H9 (cell line): ENCODE data around the gene DUT. TPM values are rescaled to one million over a fixed set of nuclear protein-coding genes. Genes with fewer than 3 reads are reported as not detected.

Experiments
- DNase-seq: peaks from one replicate; pipeline ENCODE4 v3.0.0-alpha.2; 2017
- H2AFZ ChIP-seq: one replicate; pipeline ENCODE4 v1.6.1; 2013; ENCODE audit warnings: mild to moderate bottlenecking, low read length, control low read depth, moderate library complexity
- H2AK5ac ChIP-seq: 2 replicates; pipeline ENCODE4 v1.6.1; 2013; ENCODE audit warnings: low read length, control low read depth, mixed read lengths; ENCODE audit not compliant: insufficient read length
- H2BK120ac ChIP-seq: one replicate; pipeline ENCODE4 v1.6.1; 2013; ENCODE audit warnings: low read depth, mild to moderate bottlenecking, low read length, control low read depth, inconsistent platforms; ENCODE audit not compliant: poor library complexity, severe bottlenecking
- H2BK12ac ChIP-seq: 2 replicates; pipeline ENCODE4 v1.6.1; 2013; ENCODE audit warnings: low read length, control low read depth, mixed read lengths, low read depth; ENCODE audit not compliant: insufficient read length
- H2BK15ac ChIP-seq: 2 replicates; pipeline ENCODE4 v1.6.1; 2013; ENCODE audit warnings: low read depth, low read length, control low read depth
- H2BK20ac ChIP-seq: one replicate; pipeline ENCODE4 v1.6.1; 2013; ENCODE audit warnings: low read depth, mild to moderate bottlenecking, low read length, control low read depth, inconsistent platforms; ENCODE audit not compliant: poor library complexity, severe bottlenecking
- H2BK5ac ChIP-seq: 2 replicates; pipeline ENCODE4 v1.6.1; 2013; ENCODE audit warnings: low read length, control low read depth, mixed read lengths; ENCODE audit not compliant: insufficient read length
- H3K14ac ChIP-seq: 2 replicates; pipeline ENCODE4 v1.6.1; 2013; ENCODE audit warnings: low read length, control low read depth; ENCODE audit not compliant: insufficient read depth
- H3K18ac ChIP-seq: 2 replicates; pipeline ENCODE4 v1.6.1; 2013; ENCODE audit warnings: low read depth, mild to moderate bottlenecking, mixed read lengths, low read length, control low read depth; ENCODE audit not compliant: insufficient read length
- H3K23ac ChIP-seq: 2 replicates; pipeline ENCODE4 v1.6.1; 2013; ENCODE audit warnings: low read length, control low read depth, mixed read lengths, low read depth; ENCODE audit not compliant: insufficient read length
- H3K23me2 ChIP-seq: 2 replicates; pipeline ENCODE4 v1.6.1; 2013; ENCODE audit warnings: low read depth, mild to moderate bottlenecking, mixed read lengths, low read length, control low read depth; ENCODE audit not compliant: insufficient read length, poor library complexity, severe bottlenecking
- H3K27ac ChIP-seq: 2 replicates; pipeline ENCODE4 v1.5.1; 2013; ENCODE audit warnings: low read length, control low read depth, mixed read lengths, low read depth; ENCODE audit not compliant: insufficient read length
- H3K27me3 ChIP-seq: 2 replicates; pipeline ENCODE4 v1.6.1; 2013; ENCODE audit warnings: low read length, control low read depth, inconsistent platforms; ENCODE audit not compliant: insufficient read depth
- H3K4ac ChIP-seq: 2 replicates; pipeline ENCODE4 v1.6.1; 2013; ENCODE audit warnings: low read depth, mild to moderate bottlenecking, control low read depth, inconsistent platforms, low read length, moderate library complexity
- H3K4me1 ChIP-seq: 2 replicates; pipeline ENCODE4 v1.6.1; 2013; ENCODE audit warnings: low read length, control low read depth, inconsistent platforms; ENCODE audit not compliant: insufficient read depth
- H3K4me2 ChIP-seq: 2 replicates; pipeline ENCODE4 v1.6.1; 2013; ENCODE audit warnings: low read length, control low read depth, mixed read lengths; ENCODE audit not compliant: insufficient read length, insufficient read depth
- H3K56ac ChIP-seq: 2 replicates; pipeline ENCODE4 v1.6.1; 2013; ENCODE audit warnings: low read depth, mild to moderate bottlenecking, mixed read lengths, low read length, control low read depth; ENCODE audit not compliant: insufficient read length
- H3K79me1 ChIP-seq: 2 replicates; pipeline ENCODE4 v1.6.1; 2013; ENCODE audit warnings: low read depth, mild to moderate bottlenecking, moderate library complexity, low read length, control low read depth, inconsistent platforms; ENCODE audit not compliant: insufficient read depth, poor library complexity, severe bottlenecking
- H3K79me2 ChIP-seq: 2 replicates; pipeline ENCODE4 v1.6.1; 2013; ENCODE audit warnings: low read length, control low read depth, inconsistent platforms; ENCODE audit not compliant: insufficient read depth
- H3K9ac ChIP-seq: 2 replicates; pipeline ENCODE4 v1.6.1; 2013; ENCODE audit warnings: low read length, control low read depth, mixed read lengths; ENCODE audit not compliant: insufficient read length; ENCODE audit errors: extremely low read depth
- H3K9me3 ChIP-seq: one replicate; pipeline ENCODE4 v1.6.1; 2013; ENCODE audit warnings: low read depth, low read length, inconsistent platforms; ENCODE audit not compliant: control insufficient read depth
- H3T11ph ChIP-seq: one replicate; pipeline ENCODE4 v1.6.1; 2013; ENCODE audit warnings: mild to moderate bottlenecking, low read length, control low read depth, inconsistent platforms
- H4K20me1 ChIP-seq: one replicate; pipeline ENCODE4 v1.6.1; 2013; ENCODE audit not compliant: control insufficient read depth, insufficient read length, insufficient read depth
- H4K5ac ChIP-seq: 2 replicates; pipeline ENCODE4 v1.6.1; 2013; ENCODE audit warnings: low read depth, mild to moderate bottlenecking, mixed read lengths, low read length, control low read depth; ENCODE audit not compliant: insufficient read length
- H4K8ac ChIP-seq: replicated peaks from 2 replicates; pipeline ENCODE4 v1.6.1; 2013; ENCODE audit warnings: low read length, control low read depth, mixed read lengths, low read depth; ENCODE audit not compliant: insufficient read length
- H4K91ac ChIP-seq: 2 replicates; pipeline ENCODE4 v1.6.1; 2013; ENCODE audit warnings: low read depth, mild to moderate bottlenecking, moderate library complexity, mixed read lengths, low read length, control low read depth; ENCODE audit not compliant: insufficient read length
- H3K27ac Mint-ChIP-seq, 3 experiments: 2 replicates in 2 of 3; 3 replicates in 1 of 3; pipeline ENCODE4 v1.8.0; 2020 to 2021; ENCODE audit warnings: mixed read lengths in 3 of 3, mild to moderate bottlenecking in 1 of 3, moderate library complexity in 1 of 3
- H3K27me3 Mint-ChIP-seq: 2 replicates; pipeline ENCODE4 v1.8.0; 2021; ENCODE audit warnings: low read depth, mild to moderate bottlenecking, moderate library complexity, mixed read lengths
- H3K36me3 Mint-ChIP-seq, 3 experiments: 2 replicates in 2 of 3; 3 replicates in 1 of 3; pipeline ENCODE4 v1.8.0; 2020 to 2021; ENCODE audit warnings: low read depth in 3 of 3, mixed read lengths in 3 of 3; ENCODE audit not compliant: insufficient read depth in 1 of 3
- H3K4me1 Mint-ChIP-seq, 2 experiments: 2 replicates each; pipeline ENCODE4 v1.8.0; 2020; ENCODE audit warnings: mixed read lengths in 2 of 2
- H3K4me3 Mint-ChIP-seq, 2 experiments: 2 replicates in 1 of 2; 3 replicates in 1 of 2; pipeline ENCODE4 v1.8.0; 2020 to 2021; ENCODE audit warnings: mild to moderate bottlenecking in 2 of 2, mixed read lengths in 2 of 2, moderate library complexity in 1 of 2
- H3K9me3 Mint-ChIP-seq, 2 experiments: 2 replicates in 1 of 2; 3 replicates in 1 of 2; pipeline ENCODE4 v1.8.0; 2020; ENCODE audit warnings: mild to moderate bottlenecking in 2 of 2, mixed read lengths in 2 of 2, moderate library complexity in 1 of 2
- CTCF ChIP-seq: fragments of 200-600 bp; sonication (generic); conservative IDR thresholded peaks from 3 replicates; pipeline ENCODE4 v1.8.0; 2021; ENCODE audit warnings: antibody characterized with exemption, mild to moderate bottlenecking
- WGBS: extraction: QIAGEN DNeasy Blood & Tissue Kit; methylation state at CpG from one replicate; pipeline ENCODE4 v1.1.7; 2013; ENCODE audit warnings: missing lambda C conversion rate, low lambda C conversion rate, mixed read lengths; ENCODE audit not compliant: insufficient read length; ENCODE audit errors: extremely low coverage; 5-methylcytosine and 5-hydroxymethylcytosine counted together
- total RNA-seq: library from RNA; stranded (reverse); gene quantifications from 2 replicates; pipeline ENCODE4 v1.2.1, GENCODE V29; 2021

DUT gene
- total RNA-seq, 1 experiment from 2014 or later: 137 TPM

- H3K79me2 ChIP-seq: no peaks in the 10 kb centered on the region
- H3K27me3 ChIP-seq: no peaks in the 10 kb centered on the region; the same call in 1 of the 2 replicates
- H3K79me1 ChIP-seq: no peaks in the 10 kb centered on the region
- no peak overlapping the region for H3K14ac ChIP-seq
- no peak overlapping the region for H4K8ac ChIP-seq
- H2BK5ac ChIP-seq: no peak overlapping the region
- peaks cover 8 to 11% of the 10 kb centered on the region in 2 experiments; a peak in 4 of 5 replicates for H3K9me3 Mint-ChIP-seq
- no peaks in the 10 kb centered on the region for H3K4me1 ChIP-seq
- H3K56ac ChIP-seq: no peak overlapping the region
- H2BK15ac ChIP-seq: no peak overlapping the region
- no peak overlapping the region for H3K23ac ChIP-seq
- H2AK5ac ChIP-seq: no peak overlapping the region
- H3K27ac Mint-ChIP-seq: no peak overlapping the region; a peak in 1 of 7 replicates
- H3K4ac ChIP-seq: no peak overlapping the region
- no peaks in the 10 kb centered on the region for H3K9me3 ChIP-seq
- H4K20me1 ChIP-seq: no peaks in the 10 kb centered on the region
- no peak overlapping the region for H3T11ph ChIP-seq
- H3K4me1 Mint-ChIP-seq: no peaks in the 10 kb centered on the region
- H3K27me3 Mint-ChIP-seq: peaks cover 4% of the 10 kb centered on the region
- H3K23me2 ChIP-seq: no peaks in the 10 kb centered on the region
- no peak for TF ChIP-seq CTCF
- no peak overlapping the region for H4K5ac ChIP-seq
- H3K4me3 Mint-ChIP-seq: no peak overlapping the region
- WGBS: no CpG with 5 or more reads among the region's 2 CpGs
- H3K9ac ChIP-seq: no peak overlapping the region
- no peak overlapping the region for H4K91ac ChIP-seq
- H3K27ac ChIP-seq: no peak overlapping the region
- no peak for DNase-seq
- no peak overlapping the region for H2BK12ac ChIP-seq
- H2BK120ac ChIP-seq: no peak overlapping the region
- no peak overlapping the region for H3K18ac ChIP-seq
- no peak overlapping the region for H3K4me2 ChIP-seq
- H2BK20ac ChIP-seq: no peak overlapping the region
- no peak overlapping the region for H2AFZ ChIP-seq
- H3K36me3 Mint-ChIP-seq: peaks cover 0 to 3% (median 0%) of the 10 kb centered on the region in 3 experiments; a peak in 1 of 7 replicates
Observed at GRCh38 chr15:48371550-48371949, 40.3 kb downstream of the DUT start.
